ENCODE measurements around the gene LMAN2. TPM values are rescaled to one million over a fixed set of nuclear protein-coding genes. Genes with fewer than 3 reads are reported as not detected.

Gene LMAN2
- total and polyA plus RNA-seq, 8 donors = 73.5 to 621 (median 117) TPM

DNA sequence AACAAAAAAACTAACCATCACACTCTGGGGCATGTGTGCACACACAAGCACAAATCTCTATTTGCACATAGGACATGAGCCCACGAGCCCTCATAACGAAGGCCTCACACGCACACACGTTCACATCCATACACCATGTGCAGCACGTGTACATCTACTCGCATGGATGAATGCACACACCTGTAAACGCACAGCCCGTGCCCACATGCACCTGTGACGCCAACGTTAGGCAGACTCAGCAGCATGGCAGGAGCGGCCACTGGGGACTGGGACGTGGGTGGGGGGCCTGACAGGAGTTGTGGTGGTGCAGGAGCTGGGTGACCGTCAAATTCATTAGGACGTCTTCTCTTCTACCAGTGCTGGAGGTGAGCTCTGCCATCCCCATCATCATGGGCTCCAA lies 35.9 kb upstream of the LMAN2 start:
- no peak for DNase-seq
- Histone ChIP-seq H3K36me3 (no peaks in the 10 kb centered on the region), H3K9me3 (no peaks in the 10 kb centered on the region), H3K27me3 (peaks cover 0 to 37% (median 3%) of the 10 kb centered on the region in 3 donors), H3K4me1 (peaks cover 0 to 25% (median 20%) of the 10 kb centered on the region in 4 donors), H3K4me3 (no peak overlapping the region), H3K27ac (no peak overlapping the region)
- 78 to 89% (median 84%) methylated on average over 14 of the region's 14 CpGs for WGBS, 5 donors
- TF ChIP-seq CTCF (IDR thresholded peaks at IDR 0.05) = no peak
- no peak for TF ChIP-seq EP300 (IDR thresholded peaks at IDR 0.05)
- no peak for TF ChIP-seq POLR2AphosphoS5 (IDR thresholded peaks at IDR 0.05)
- no peak for TF ChIP-seq POLR2A (IDR thresholded peaks at IDR 0.05)
- intact Hi-C loops (cut with DNase I; ENCODE audit: low total_unique reads) = no loop called here

GRCh38 chr5:177386542-177386941 lies 35.1 kb upstream of the LMAN2 start:
- no peak for DNase-seq
- no peak overlapping the region for H3K27ac ChIP-seq
- peaks cover 0 to 37% (median 3%) of the 10 kb centered on the region in 3 donors for H3K27me3 ChIP-seq
- no peak for TF ChIP-seq POLR2AphosphoS5 (IDR thresholded peaks at IDR 0.05)
- no peak for TF ChIP-seq EP300 (IDR thresholded peaks at IDR 0.05)
- no peak for TF ChIP-seq CTCF (IDR thresholded peaks at IDR 0.05)
- no peak for TF ChIP-seq POLR2A (IDR thresholded peaks at IDR 0.05)
- no peaks in the 10 kb centered on the region for H3K36me3 ChIP-seq
- 82 to 87% (median 84%) methylated on average over 8 of the region's 8 CpGs for WGBS, 5 donors
- H3K4me3 ChIP-seq = no peak overlapping the region
- no peaks in the 10 kb centered on the region for H3K9me3 ChIP-seq
- peaks cover 0 to 28% (median 23%) of the 10 kb centered on the region in 4 donors for H3K4me1 ChIP-seq
- intact Hi-C loops (cut with DNase I; ENCODE audit: low total_unique reads) = no loop called here

DNA sequence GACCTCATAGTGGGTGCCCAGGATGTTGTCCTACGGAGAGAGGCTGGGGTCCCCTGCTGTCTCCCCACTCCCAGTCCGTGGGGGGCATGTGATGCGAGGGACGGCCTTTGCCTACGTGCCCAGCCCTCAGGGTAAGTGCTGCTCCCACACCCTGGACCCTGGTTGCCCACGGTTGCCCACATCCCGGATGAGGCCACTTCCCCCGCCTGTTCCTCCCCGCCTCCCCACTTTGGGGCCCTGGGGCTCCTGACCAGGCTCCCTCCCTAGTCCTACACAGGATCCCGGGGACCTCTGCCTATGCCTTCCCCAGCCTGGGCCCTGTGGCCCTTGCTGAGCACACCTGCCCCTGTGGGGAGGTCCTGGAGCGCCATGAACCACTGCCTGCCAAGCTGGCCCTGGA lies 34.3 kb upstream of the LMAN2 start:
- WGBS, 5 donors = 65 to 71% (median 67%) methylated on average over 10 to 11 of the region's 11 CpGs; no CpG with 5 or more reads in 1 of the 5 donors
- Histone ChIP-seq H3K27ac (no peak overlapping the region), H3K27me3 (peaks cover 0 to 37% (median 3%) of the 10 kb centered on the region in 3 donors), H3K9me3 (no peaks in the 10 kb centered on the region), H3K4me1 (peaks cover 0 to 27% (median 23%) of the 10 kb centered on the region in 4 donors), H3K4me3 (no peak overlapping the region), H3K36me3 (no peaks in the 10 kb centered on the region)
- intact Hi-C loops (cut with DNase I; ENCODE audit: low total_unique reads) = no loop called here
- no peak for DNase-seq
- no peak for TF ChIP-seq POLR2AphosphoS5 (IDR thresholded peaks at IDR 0.05)
- no peak for TF ChIP-seq EP300 (IDR thresholded peaks at IDR 0.05)
- TF ChIP-seq CTCF (IDR thresholded peaks at IDR 0.05) = no peak
- TF ChIP-seq POLR2A (IDR thresholded peaks at IDR 0.05) = no peak

DNA sequence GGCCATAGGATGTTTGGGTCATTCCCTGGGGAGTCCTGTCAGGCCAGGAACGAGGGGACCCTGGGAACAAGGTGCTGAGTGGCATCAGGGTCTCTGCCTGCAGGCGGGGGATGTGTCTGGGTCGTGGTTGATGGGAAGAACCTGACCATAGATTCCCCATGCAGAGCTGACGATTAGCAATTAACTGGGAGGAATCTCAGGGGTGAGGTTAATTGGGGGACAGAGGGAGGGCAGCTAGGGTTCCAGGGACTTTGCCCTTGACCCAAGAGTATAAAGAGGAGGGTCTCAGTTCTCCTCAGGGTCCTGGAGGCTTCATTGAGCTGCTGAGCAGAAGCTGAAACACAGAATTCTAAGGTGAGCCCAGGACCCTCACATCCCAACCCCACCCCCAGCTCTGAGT lies 32.7 kb upstream of the LMAN2 start, which contains the start of gene SLC34A1:
SLC34A1 (plus strand) TSS at position 301 of the 400 bp plus-strand sequence. CDS start 1,308 bp downstream, outside the sequence.
- intact Hi-C loops (cut with DNase I; ENCODE audit: low total_unique reads) = no loop called here
- no peak for DNase-seq
- Histone ChIP-seq H3K4me1 (peaks cover 4 to 15% (median 13%) of the 10 kb centered on the region in 4 donors), H3K4me3 (no peak within 1 kb of the TSS), H3K36me3 (no peaks in the 10 kb centered on the region), H3K27me3 (peaks cover 0 to 33% (median 3%) of the 10 kb centered on the region in 3 donors), H3K27ac (no peak within 1 kb of the TSS), H3K9me3 (no peaks in the 10 kb centered on the region)
- TF ChIP-seq POLR2A (IDR thresholded peaks at IDR 0.05) (no peak), POLR2AphosphoS5 (IDR thresholded peaks at IDR 0.05) (no peak), CTCF (IDR thresholded peaks at IDR 0.05) (no peak), EP300 (IDR thresholded peaks at IDR 0.05) (no peak)
- WGBS, 5 donors = 59 to 76% (median 62%) methylated on average over 4 of the region's 4 CpGs
